SU-DHL-6 (cell line): ENCODE data around the gene GRAMD1B.

Experiments
- CTCF ChIP-seq: fragments of 200-600 bp; sonication (generic); IDR thresholded peaks from one replicate; pipeline ENCODE4 v1.5.1; 2017; ENCODE audit warnings: antibody characterized with exemption, mild to moderate bottlenecking, low read length, moderate library complexity; ENCODE audit not compliant: insufficient read depth, poor library complexity, severe bottlenecking
- EZH2phosphoT487 ChIP-seq: fragments of 200-600 bp; sonication (generic), shearing (Covaris generic); conservative IDR thresholded peaks from 2 replicates; pipeline ENCODE4 v1.6.1; 2018; ENCODE audit warnings: mild to moderate bottlenecking, antibody characterized with exemption, low read length, moderate library complexity, mixed read lengths

- TF ChIP-seq CTCF (no peak), EZH2phosphoT487 (no peak)
Measured at GRCh38 chr11:123569393-123569792, 139.3 kb downstream of the GRAMD1B start.
